Esophagus squamous epithelium (tissue), 5 donors: ENCODE data around the gene SYT6. TPM values are rescaled to one million over a fixed set of nuclear protein-coding genes. Genes with fewer than 3 reads are reported as not detected.
"Not testable (repeated sequence)": the region's sequence is repeated elsewhere in the genome, so short reads cannot be mapped to it uniquely, and the experiment has no call there.

Experiments
- DNase-seq: peaks from one replicate; lab custom pipeline; 2025; lab: John Stamatoyannopoulos, UW
- H3K27ac ChIP-seq, 4 donors: fragments of 200-600 bp; sonication (generic); one replicate each; pipeline ENCODE4 v1.5.1; 2016 to 2019; ENCODE audit warnings: mild to moderate bottlenecking in 1 of 4
- H3K27me3 ChIP-seq, 4 donors: fragments of 200-600 bp; sonication (generic); 1 replicate in 3 of 4; 2 replicates in 1 of 4; pipeline versions ENCODE4 v1.5.1 to v1.6.0; 2017 to 2021; ENCODE audit warnings: antibody characterized with exemption in 1 of 4
- H3K36me3 ChIP-seq, 3 donors: fragments of 200-600 bp; sonication (generic); one replicate each; pipeline ENCODE4 v1.5.1; 2016 to 2019
- H3K4me1 ChIP-seq, 3 donors: fragments of 200-600 bp; sonication (generic); one replicate each; pipeline ENCODE4 v1.5.1; 2017 to 2019
- H3K4me3 ChIP-seq, 4 donors: fragments of 200-600 bp; sonication (generic); 1 replicate in 3 of 4; 2 replicates in 1 of 4; pipeline ENCODE4 v1.5.1; 2016 to 2019; ENCODE audit warnings: mild to moderate bottlenecking in 2 of 4, moderate library complexity in 1 of 4
- H3K9me3 ChIP-seq, 3 donors: fragments of 200-600 bp; sonication (generic); one replicate each; pipeline ENCODE4 v1.5.1; 2016 to 2019
- CTCF ChIP-seq, 6 experiments: fragments of 450-650 bp in 4 of 6; fragments of 200-600 bp in 2 of 6; sonication (generic) in 2 of 6; IDR thresholded peaks; one replicate each; pipeline ENCODE4 v1.5.1; 2016 to 2019; ENCODE audit warnings: antibody characterized with exemption in 6 of 6, mild to moderate bottlenecking in 4 of 6, moderate library complexity in 4 of 6
- POLR2A ChIP-seq, 4 donors: fragments of 450-650 bp; IDR thresholded peaks; one replicate each; pipeline ENCODE4 v1.6.1; 2017; ENCODE audit warnings: antibody characterized with exemption in 4 of 4, mild to moderate bottlenecking in 4 of 4, moderate library complexity in 3 of 4
- WGBS, 2 donors: methylation state at CpG; one replicate each; pipeline ENCODE4 v1.1.5; 2018; 5-methylcytosine and 5-hydroxymethylcytosine counted together
- intact Hi-C: fragments of 100-400 bp; cut with DNase I; formaldehyde crosslinking; loops from one replicate; pipeline ENCODE4 v1.15.0; 2022
- total RNA-seq, 4 donors: library from RNA; depleted of rRNA; stranded (reverse); fragments of >200 nt; gene quantifications; one replicate each; pipeline ENCODE4 v1.1.0, GENCODE V29; 2016
- donor health status: DM: yes; HTN: yes; CAD: no.

The SYT6 gene
- total RNA-seq, 4 donors from 2014 or later = not detected

- H3K4me1 ChIP-seq = peaks cover 0 to 4% (median 3%) of the 10 kb centered on the region in 3 donors
- TF ChIP-seq POLR2A (IDR thresholded peaks at IDR 0.05) (no peak), CTCF (IDR thresholded peaks at IDR 0.05) (no peak)
- no peak overlapping the region for H3K4me3 ChIP-seq
- 63 to 64% methylated on average over 3 of the region's 3 CpGs for WGBS, 2 donors
- H3K27ac ChIP-seq = no peak overlapping the region
- peaks cover 0 to 6% (median 5%) of the 10 kb centered on the region in 3 donors for H3K9me3 ChIP-seq
- no peaks in the 10 kb centered on the region for H3K36me3 ChIP-seq
- no peaks in the 10 kb centered on the region for H3K27me3 ChIP-seq
- intact Hi-C loops = no loop called here
- DNase-seq = no peak
Observed at GRCh38 chr1:114077188-114077587, 76.5 kb downstream of the SYT6 start.

DNA sequence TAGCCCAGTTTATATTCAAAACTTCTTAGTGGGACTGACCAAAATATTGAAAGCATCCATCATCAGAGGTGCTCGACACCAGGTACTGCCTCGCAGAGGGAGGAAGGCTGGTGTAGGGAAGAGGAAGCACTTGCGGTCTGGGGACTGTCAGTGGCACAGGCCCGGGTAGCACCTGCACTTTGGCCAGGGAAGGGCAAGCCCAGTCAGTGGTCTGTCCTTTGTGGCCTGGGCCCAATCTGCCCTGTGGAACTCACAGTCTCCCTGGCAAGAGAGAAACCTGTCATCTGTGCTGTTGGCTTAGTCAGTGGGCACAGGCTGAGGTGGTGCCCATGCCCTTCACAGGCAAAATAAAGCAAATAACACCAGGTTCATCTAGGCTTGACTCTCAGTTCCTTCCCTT, 77.4 kb downstream of the SYT6 start:
- H3K36me3 ChIP-seq = no peaks in the 10 kb centered on the region
- no peak for TF ChIP-seq POLR2A (IDR thresholded peaks at IDR 0.05)
- TF ChIP-seq CTCF (IDR thresholded peaks at IDR 0.05) = no peak
- no peaks in the 10 kb centered on the region for H3K4me1 ChIP-seq
- peaks cover 0 to 13% (median 12%) of the 10 kb centered on the region in 3 donors for H3K9me3 ChIP-seq
- intact Hi-C loops = no loop called here
- no peak overlapping the region for H3K27ac ChIP-seq
- no peaks in the 10 kb centered on the region for H3K27me3 ChIP-seq
- 40 to 81% methylated on average over 1 to 4 of the region's 4 CpGs for WGBS, 2 donors
- no peak for DNase-seq
- no peak overlapping the region for H3K4me3 ChIP-seq

- Histone ChIP-seq H3K36me3 (no peaks in the 10 kb centered on the region), H3K4me3 (no peak overlapping the region), H3K27me3 (no peaks in the 10 kb centered on the region), H3K4me1 (no peaks in the 10 kb centered on the region), H3K27ac (no peak overlapping the region), H3K9me3 (peaks cover 0 to 13% (median 12%) of the 10 kb centered on the region in 3 donors)
- DNase-seq = no peak
- WGBS, 2 donors = 41 to 54% methylated on average over 4 of the region's 4 CpGs
- intact Hi-C loops = no loop called here
- TF ChIP-seq POLR2A (IDR thresholded peaks at IDR 0.05) (no peak), CTCF (IDR thresholded peaks at IDR 0.05) (no peak)
Observed at GRCh38 chr1:114075546-114076242, 78.0 kb downstream of the SYT6 start.

DNA sequence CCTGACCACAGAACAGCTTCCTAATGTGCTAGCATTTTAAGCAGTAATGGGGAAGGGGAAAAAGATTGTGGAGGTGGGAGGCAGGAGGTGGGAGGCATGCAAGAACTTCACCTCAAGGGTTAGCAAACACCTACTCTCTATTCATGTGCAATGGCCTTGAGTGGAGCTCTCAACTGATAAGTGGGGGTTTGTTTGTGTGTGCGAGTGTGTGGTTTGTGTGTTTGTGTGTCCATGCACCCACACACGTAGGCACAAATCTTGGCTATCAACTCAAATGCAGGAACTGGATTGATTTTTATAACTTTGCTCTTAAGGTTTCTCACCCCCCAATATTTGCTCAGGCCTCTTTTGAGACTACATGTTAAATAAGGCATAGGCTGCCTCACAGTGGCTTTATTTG, 78.6 kb downstream of the SYT6 start:
- H3K27me3 ChIP-seq = no peaks in the 10 kb centered on the region
- no peak overlapping the region for H3K27ac ChIP-seq
- peaks cover 0 to 13% (median 12%) of the 10 kb centered on the region in 3 donors for H3K9me3 ChIP-seq
- intact Hi-C loops = no loop called here
- 73 to 76% methylated on average over 2 of the region's 2 CpGs for WGBS, 2 donors
- no peaks in the 10 kb centered on the region for H3K4me1 ChIP-seq
- H3K36me3 ChIP-seq = no peaks in the 10 kb centered on the region
- TF ChIP-seq POLR2A (IDR thresholded peaks at IDR 0.05) = no peak
- TF ChIP-seq CTCF (IDR thresholded peaks at IDR 0.05) = no peak
- no peak overlapping the region for H3K4me3 ChIP-seq
- DNase-seq = no peak

- intact Hi-C loops = no loop called here
- Histone ChIP-seq H3K36me3 (no peaks in the 10 kb centered on the region), H3K9me3 (peaks cover 0 to 13% (median 12%) of the 10 kb centered on the region in 3 donors), H3K4me1 (no peaks in the 10 kb centered on the region), H3K27me3 (no peaks in the 10 kb centered on the region), H3K4me3 (no peak overlapping the region), H3K27ac (no peak overlapping the region)
- DNase-seq = no peak
- TF ChIP-seq POLR2A (IDR thresholded peaks at IDR 0.05) = no peak
- TF ChIP-seq CTCF (IDR thresholded peaks at IDR 0.05) = no peak
Observed at GRCh38 chr1:114072246-114072645, 81.4 kb downstream of the SYT6 start.

GRCh38 chr1:114069762-114070161, 83.9 kb downstream of the SYT6 start:
- H3K27ac ChIP-seq, H3K4me3 ChIP-seq, H3K4me1 ChIP-seq, H3K27me3 ChIP-seq, intact Hi-C loops, DNase-seq, H3K36me3 ChIP-seq: not testable (repeated sequence)
- peaks cover 0 to 13% (median 12%) of the 10 kb centered on the region in 3 donors for H3K9me3 ChIP-seq

DNA sequence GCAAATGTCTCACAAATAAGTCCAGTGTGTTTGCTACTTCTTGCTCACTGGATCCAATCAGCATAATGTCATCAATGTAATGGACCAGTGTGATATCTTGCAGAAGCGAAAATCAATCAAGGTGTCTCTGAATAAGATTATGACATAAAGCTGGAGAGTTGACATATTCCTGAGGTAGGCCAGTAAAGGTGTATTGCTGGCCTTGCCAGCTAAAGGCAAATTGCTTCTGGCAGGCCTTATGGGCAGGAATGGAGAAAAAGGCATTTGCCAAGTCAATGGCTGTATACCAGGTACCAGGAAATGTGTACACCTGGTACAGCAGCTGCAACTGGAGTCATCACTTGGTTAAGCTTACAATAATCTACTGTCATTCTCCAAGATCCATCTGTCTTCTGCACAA, 85.0 kb downstream of the SYT6 start:
- H3K9me3 ChIP-seq = peaks cover 0 to 13% (median 12%) of the 10 kb centered on the region in 3 donors
- H3K36me3 ChIP-seq, DNase-seq, intact Hi-C loops, H3K4me3 ChIP-seq, H3K27me3 ChIP-seq, H3K4me1 ChIP-seq, H3K27ac ChIP-seq: not testable (repeated sequence)
- WGBS, 2 donors = 82 to 90% methylated on average over 1 of the region's 1 CpG

DNA sequence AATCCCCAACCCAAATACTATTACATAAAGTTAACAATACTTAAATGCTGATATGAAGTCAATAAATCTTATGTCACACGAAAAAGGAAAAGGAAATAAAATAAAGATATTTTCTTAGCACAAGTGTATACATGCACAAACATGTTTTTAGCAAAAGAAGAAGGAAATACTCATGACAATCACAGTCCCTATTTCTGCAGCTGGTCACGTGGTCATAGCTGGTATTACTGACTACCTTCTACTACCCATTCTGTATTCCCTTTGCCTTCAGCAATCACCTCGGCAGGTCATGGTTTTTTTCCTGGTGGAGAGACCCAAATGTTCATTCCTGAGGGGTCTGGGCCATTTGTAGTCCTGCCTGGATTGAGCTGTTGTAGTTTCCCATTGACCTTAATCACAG, 88.0 kb downstream of the SYT6 start:
- DNase-seq, H3K4me1 ChIP-seq, H3K27me3 ChIP-seq, H3K9me3 ChIP-seq, H3K27ac ChIP-seq, H3K4me3 ChIP-seq, H3K36me3 ChIP-seq, intact Hi-C loops: not testable (repeated sequence)
- 37 to 45% methylated on average over 3 of the region's 3 CpGs for WGBS, 2 donors
